HG03354 (cell line): Measurements from ENCODE around the gene TMCO1.
"Not testable (repeated sequence)": the region's sequence is repeated elsewhere in the genome, so short reads cannot be mapped to it uniquely, and the experiment has no call there.

Experiments
- ATAC-seq: cut with Tn5 transposase; IDR thresholded peaks from one replicate; pipeline ENCODE4 v1.9.1; 2021; ENCODE audit warnings: mild to moderate bottlenecking; ENCODE audit not compliant: unreplicated experiment, poor library complexity, severe bottlenecking

The TMCO1 gene

GRCh38 chr1:165696625-165697100 is 72.0 kb downstream of the TMCO1 start:
- ATAC-seq: no peak

GRCh38 chr1:165695031-165695430 is 73.6 kb downstream of the TMCO1 start:
- no peak for ATAC-seq

- ATAC-seq: no peak
These were observed 80.6 kb downstream of the TMCO1 start for GRCh38 chr1:165688046-165688445.

- ATAC-seq: peak; percentile 38
These were observed 81.7 kb downstream of the TMCO1 start for GRCh38 chr1:165686971-165687433.

- ATAC-seq: peak; percentile 70
These were observed 82.3 kb downstream of the TMCO1 start for GRCh38 chr1:165686121-165686970.

- no peak for ATAC-seq
These were observed 84.7 kb downstream of the TMCO1 start for GRCh38 chr1:165683848-165684485.

GRCh38 chr1:165680773-165681172 is 87.9 kb downstream of the TMCO1 start:
- not testable (repeated sequence) for ATAC-seq

GRCh38 chr1:165680303-165680702 is 88.4 kb downstream of the TMCO1 start:
- ATAC-seq: no peak

- ATAC-seq: no peak
These were observed 89.2 kb downstream of the TMCO1 start for GRCh38 chr1:165679282-165680036.

GRCh38 chr1:165678509-165678908 is 90.2 kb downstream of the TMCO1 start:
- ATAC-seq: no peak
